ENCODE data around the gene PSMB5.

DNA sequence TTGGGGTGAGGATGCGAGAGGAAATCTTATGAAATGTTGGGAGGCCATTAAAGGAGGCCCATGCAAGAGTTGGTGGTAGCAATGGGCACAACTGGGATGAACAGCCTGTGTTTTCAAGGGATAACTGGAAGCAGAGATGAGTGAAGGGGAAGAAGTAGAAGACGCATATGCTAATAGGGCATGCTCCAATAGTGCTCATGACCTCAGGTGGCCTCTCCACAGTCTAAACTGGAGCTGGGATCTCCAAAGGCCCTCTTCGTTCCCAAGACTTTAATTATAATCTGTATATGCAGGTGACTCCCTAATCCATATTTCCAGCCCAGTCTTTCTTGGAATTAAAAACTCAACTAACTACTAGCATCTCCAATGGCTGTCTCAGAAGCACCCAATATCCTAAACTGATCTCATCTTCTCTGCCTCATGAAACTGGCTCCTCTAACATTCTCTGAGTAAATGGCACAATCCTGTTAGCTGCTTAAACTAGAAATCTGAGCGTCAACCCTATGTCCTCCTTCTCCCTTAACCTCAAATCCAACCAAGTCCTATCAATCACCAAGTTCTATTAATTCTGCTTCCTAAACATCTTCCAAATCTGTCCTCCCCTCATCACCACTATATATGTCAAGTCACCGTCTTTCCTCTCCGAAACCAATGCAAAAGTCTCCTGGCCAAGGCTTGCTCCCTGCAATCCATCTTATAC, 49.6 kb downstream of the PSMB5 start:
- no peak for TF ChIP-seq EZH2 (IDR thresholded peaks at IDR 0.05; ENCODE audit: insufficient read depth, low read length)
- TF ChIP-seq, protein P1, sequence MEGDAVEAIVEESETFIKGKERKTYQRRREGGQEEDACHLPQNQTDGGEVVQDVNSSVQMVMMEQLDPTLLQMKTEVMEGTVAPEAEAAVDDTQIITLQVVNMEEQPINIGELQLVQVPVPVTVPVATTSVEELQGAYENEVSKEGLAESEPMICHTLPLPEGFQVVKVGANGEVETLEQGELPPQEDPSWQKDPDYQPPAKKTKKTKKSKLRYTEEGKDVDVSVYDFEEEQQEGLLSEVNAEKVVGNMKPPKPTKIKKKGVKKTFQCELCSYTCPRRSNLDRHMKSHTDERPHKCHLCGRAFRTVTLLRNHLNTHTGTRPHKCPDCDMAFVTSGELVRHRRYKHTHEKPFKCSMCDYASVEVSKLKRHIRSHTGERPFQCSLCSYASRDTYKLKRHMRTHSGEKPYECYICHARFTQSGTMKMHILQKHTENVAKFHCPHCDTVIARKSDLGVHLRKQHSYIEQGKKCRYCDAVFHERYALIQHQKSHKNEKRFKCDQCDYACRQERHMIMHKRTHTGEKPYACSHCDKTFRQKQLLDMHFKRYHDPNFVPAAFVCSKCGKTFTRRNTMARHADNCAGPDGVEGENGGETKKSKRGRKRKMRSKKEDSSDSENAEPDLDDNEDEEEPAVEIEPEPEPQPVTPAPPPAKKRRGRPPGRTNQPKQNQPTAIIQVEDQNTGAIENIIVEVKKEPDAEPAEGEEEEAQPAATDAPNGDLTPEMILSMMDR (IDR thresholded peaks at IDR 0.05; ENCODE audit: insufficient read depth, low read depth, low read length), result no peak
